ENCODE measurements around the gene S1PR3.

Gene S1PR3

GRCh38 chr9:88998503-88998902 lies 7.2 kb downstream of the S1PR3 start:
- no peak for DNase-seq (ENCODE audit: low spot score)
- no peak for TF ChIP-seq CTCF (IDR thresholded peaks at IDR 0.05; ENCODE audit: extremely low read depth, missing control alignments)

- TF ChIP-seq CTCF (IDR thresholded peaks at IDR 0.05; ENCODE audit: extremely low read depth, missing control alignments): no peak
- DNase-seq (ENCODE audit: low spot score): no peak
Observed at GRCh38 chr9:88998911-88999310, 7.6 kb downstream of the S1PR3 start.

GRCh38 chr9:89000371-89000781 lies 9.1 kb downstream of the S1PR3 start:
- DNase-seq (ENCODE audit: low spot score): no peak
- no peak for TF ChIP-seq CTCF (IDR thresholded peaks at IDR 0.05; ENCODE audit: extremely low read depth, missing control alignments)

- peak; percentile 40 for TF ChIP-seq CTCF (IDR thresholded peaks at IDR 0.05; ENCODE audit: extremely low read depth, missing control alignments)
- peak; percentile 78 for DNase-seq (ENCODE audit: low spot score)
Observed at GRCh38 chr9:89000973-89001916, 10.0 kb downstream of the S1PR3 start.

DNA sequence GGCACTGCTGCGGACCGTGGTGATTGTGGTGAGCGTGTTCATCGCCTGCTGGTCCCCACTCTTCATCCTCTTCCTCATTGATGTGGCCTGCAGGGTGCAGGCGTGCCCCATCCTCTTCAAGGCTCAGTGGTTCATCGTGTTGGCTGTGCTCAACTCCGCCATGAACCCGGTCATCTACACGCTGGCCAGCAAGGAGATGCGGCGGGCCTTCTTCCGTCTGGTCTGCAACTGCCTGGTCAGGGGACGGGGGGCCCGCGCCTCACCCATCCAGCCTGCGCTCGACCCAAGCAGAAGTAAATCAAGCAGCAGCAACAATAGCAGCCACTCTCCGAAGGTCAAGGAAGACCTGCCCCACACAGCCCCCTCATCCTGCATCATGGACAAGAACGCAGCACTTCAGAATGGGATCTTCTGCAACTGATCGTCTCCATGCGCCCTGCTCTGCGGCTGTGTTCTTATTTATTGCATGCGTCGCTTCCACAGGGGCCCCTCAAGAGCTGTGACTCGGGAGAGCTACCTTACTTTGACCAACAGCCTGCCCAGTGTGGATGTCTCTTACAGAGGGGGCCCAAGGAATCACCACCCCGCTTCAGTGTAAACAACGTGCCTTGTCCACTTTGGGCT lies 10.8 kb downstream of the S1PR3 start:
- TF ChIP-seq CTCF (IDR thresholded peaks at IDR 0.05; ENCODE audit: extremely low read depth, missing control alignments): no peak
- DNase-seq (ENCODE audit: low spot score): no peak

DNA sequence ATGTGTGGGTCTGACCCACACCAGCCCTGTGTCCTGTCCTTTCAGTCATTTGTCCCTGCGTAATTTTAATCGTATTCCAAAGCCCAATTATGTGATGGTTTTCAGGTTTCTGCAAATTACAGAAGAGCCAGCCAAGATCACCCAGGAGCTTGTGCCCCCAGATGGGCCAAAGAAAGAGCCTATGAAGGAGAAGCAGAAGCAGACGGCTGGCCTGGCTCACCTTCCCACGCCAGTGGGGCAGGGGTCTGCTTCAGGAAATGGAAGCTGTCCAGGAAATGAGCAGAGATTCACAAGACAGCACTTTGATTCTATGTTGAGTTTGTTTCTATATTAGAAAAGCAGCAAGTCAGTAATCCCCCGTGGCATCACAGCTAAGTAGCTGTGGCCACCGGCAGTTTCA lies 11.7 kb downstream of the S1PR3 start:
- no peak for DNase-seq (ENCODE audit: low spot score)
- TF ChIP-seq CTCF (IDR thresholded peaks at IDR 0.05; ENCODE audit: extremely low read depth, missing control alignments): no peak

GRCh38 chr9:89005323-89005722 lies 14.1 kb downstream of the S1PR3 start:
- TF ChIP-seq CTCF (IDR thresholded peaks at IDR 0.05; ENCODE audit: extremely low read depth, missing control alignments): no peak

More at GRCh38 chr9:89005323-89005722, 14.1 kb downstream of the S1PR3 start:
- DNase-seq (ENCODE audit: low spot score): no peak
